ENCODE data around the gene OR8U1.
"Not testable (repeated sequence)": the region's sequence is repeated elsewhere in the genome, so short reads cannot be mapped to it uniquely, and the experiment has no call there.

The OR8U1 gene

GRCh38 chr11:56375324-56375723 lies at the start of gene OR8U1:
Gene OR8U1 (plus strand): TSS chr11:56375624. CDS start chr11:56375624, 0 bp downstream.
- no peak for DNase-seq (ENCODE audit: low read depth in 2 of 2)

GRCh38 chr11:56331861-56332491 lies 43.4 kb upstream of the OR8U1 start:
- no peak for DNase-seq (ENCODE audit: low read depth in 2 of 2)

- no peak for DNase-seq (ENCODE audit: low read depth in 2 of 2)
Measured at GRCh38 chr11:56333156-56333555, 42.3 kb upstream of the OR8U1 start.

- DNase-seq (ENCODE audit: low read depth in 2 of 2): no peak
Measured at GRCh38 chr11:56340289-56340688, 35.1 kb upstream of the OR8U1 start.

- DNase-seq (ENCODE audit: low read depth in 2 of 2): no peak
Measured at GRCh38 chr11:56345739-56346138, 29.7 kb upstream of the OR8U1 start, which contains the start of gene OR8K1. Gene OR8K1 (plus strand): TSS chr11:56346039. CDS start chr11:56346039, 0 bp downstream.

GRCh38 chr11:56353991-56354390 lies 21.4 kb upstream of the OR8U1 start, which contains the start of gene OR8J1:
Gene OR8J1 (plus strand): TSS chr11:56354291. CDS start chr11:56360247, 5,956 bp downstream.
- no peak for DNase-seq (ENCODE audit: low read depth in 2 of 2)

GRCh38 chr11:56380120-56380519 lies 4.7 kb downstream of the OR8U1 start:
- no peak for DNase-seq (ENCODE audit: low read depth in 2 of 2)

- DNase-seq (ENCODE audit: low read depth in 2 of 2): no peak
Measured at GRCh38 chr11:56394381-56394780, 19.0 kb downstream of the OR8U1 start.

- no peak for DNase-seq (ENCODE audit: low read depth in 2 of 2)
Measured at GRCh38 chr11:56396047-56396446, 20.6 kb downstream of the OR8U1 start.

GRCh38 chr11:56401858-56402461 lies 26.5 kb downstream of the OR8U1 start:
- not testable (repeated sequence) for DNase-seq (ENCODE audit: low read depth in 2 of 2)

GRCh38 chr11:56404393-56404792 lies 29.0 kb downstream of the OR8U1 start:
- no peak for DNase-seq (ENCODE audit: low read depth in 2 of 2)

GRCh38 chr11:56410801-56411200 lies 35.4 kb downstream of the OR8U1 start:
- no peak for DNase-seq (ENCODE audit: low read depth in 2 of 2)

- DNase-seq (ENCODE audit: low read depth in 2 of 2): no peak
Measured at GRCh38 chr11:56412396-56412795, 37.0 kb downstream of the OR8U1 start, which contains the start of gene OR5AL1. Gene OR5AL1 (plus strand): TSS chr11:56412696.
